Colonic mucosa (tissue), 4 donors: Measurements from ENCODE around the gene CYP27B1. TPM values are rescaled to one million over a fixed set of nuclear protein-coding genes. Genes with fewer than 3 reads are reported as not detected.

Source experiments
- DNase-seq: peaks from one replicate; pipeline ENCODE4 v3.0.0-alpha.2; 2020
- H3K27ac ChIP-seq: fragments of 200-600 bp; one replicate; pipeline ENCODE4 v1.8.0; 2021
- H3K27me3 ChIP-seq: fragments of 200-600 bp; one replicate; pipeline ENCODE4 v1.8.0; 2021
- H3K36me3 ChIP-seq: fragments of 200-600 bp; one replicate; pipeline ENCODE4 v1.8.0; 2021
- H3K4me1 ChIP-seq: fragments of 200-600 bp; one replicate; pipeline ENCODE4 v1.8.0; 2021; ENCODE audit warnings: mild to moderate bottlenecking
- H3K4me3 ChIP-seq: fragments of 200-600 bp; one replicate; pipeline ENCODE4 v1.8.0; 2021
- H3K9ac ChIP-seq, 2 donors: one replicate each; pipeline ENCODE4 v1.7.0; 2013; ENCODE audit warnings: control low read depth in 2 of 2, low read depth in 2 of 2, low read length in 2 of 2
- H3K9me3 ChIP-seq: fragments of 200-600 bp; one replicate; pipeline ENCODE4 v1.8.0; 2021
- CTCF ChIP-seq: fragments of 200-600 bp; IDR thresholded peaks from one replicate; pipeline ENCODE4 v1.8.0; 2022; ENCODE audit warnings: antibody characterized with exemption, mild to moderate bottlenecking
- intact Hi-C: fragments of 100-400 bp; cut with DNase I; formaldehyde crosslinking; loops from one replicate; pipeline ENCODE4 v1.14.1; 2022
- total RNA-seq, 2 donors: library from RNA; stranded (reverse); fragmentation: NEBNext Ultra II Directional in 1 of 2; extraction: Animal tissue kit (Norgen Biotek cat#: 25700) in 1 of 2; gene quantifications; one replicate each; pipeline ENCODE4 v1.2.1, GENCODE V29; 2021
- donor health status: healthy.
- donor health status: DM: no; HTN: no; CAD: no.
- donor health status: DM: no; HTN: no; CAD: no.

The CYP27B1 gene
- total RNA-seq, 2 donors from 2014 or later, result 0.80 to 1.6 TPM

DNA sequence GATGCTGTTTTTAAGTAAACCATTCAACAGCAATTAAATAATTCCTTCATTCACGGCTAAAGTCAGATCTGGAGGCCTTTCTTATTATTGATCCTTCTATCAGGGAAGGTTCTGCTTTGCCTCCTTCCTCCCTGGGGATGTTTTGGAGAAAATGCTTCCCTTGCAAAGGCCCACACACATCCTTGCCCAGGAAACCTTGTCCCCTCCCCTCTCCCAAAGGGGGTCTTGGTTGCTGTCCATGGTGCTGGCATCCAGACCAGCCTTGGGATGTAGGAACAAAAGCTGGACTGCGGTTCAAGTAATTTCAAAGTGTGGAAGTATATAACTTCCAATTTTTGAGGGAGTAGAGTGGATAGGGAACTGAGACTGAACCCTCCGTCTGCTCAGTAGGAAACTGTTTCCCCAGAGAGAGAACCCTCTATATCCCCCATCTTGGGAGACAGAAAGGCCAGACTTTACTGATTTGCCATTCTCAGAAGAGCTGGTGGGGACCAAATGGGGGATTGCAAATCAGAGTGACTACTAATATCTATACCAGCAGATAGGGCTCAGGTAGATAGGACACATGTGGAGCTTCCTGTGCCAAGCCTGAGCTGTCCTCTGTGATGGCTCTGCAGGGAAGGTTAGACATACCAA, 6.4 kb downstream of the CYP27B1 start:
- Histone ChIP-seq H3K36me3 (no peaks in the 10 kb centered on the region), H3K4me1 (peaks cover 2% of the 10 kb centered on the region), H3K4me3 (no peak overlapping the region), H3K27me3 (peaks cover 9% of the 10 kb centered on the region), H3K9ac (no peak overlapping the region), H3K9me3 (no peaks in the 10 kb centered on the region), H3K27ac (no peak overlapping the region)
- no peak for TF ChIP-seq CTCF
- intact Hi-C loops, result no loop called here
- no peak for DNase-seq

- Histone ChIP-seq H3K4me3 (no peak overlapping the region), H3K9ac (no peak overlapping the region), H3K27me3 (no peaks in the 10 kb centered on the region), H3K36me3 (no peaks in the 10 kb centered on the region), H3K9me3 (no peaks in the 10 kb centered on the region), H3K27ac (no peak overlapping the region), H3K4me1 (no peaks in the 10 kb centered on the region)
- intact Hi-C loops, result no loop called here
- DNase-seq, result no peak
- peak; percentile 43 for TF ChIP-seq CTCF
These were observed 7.4 kb downstream of the CYP27B1 start for GRCh38 chr12:57759360-57759980.

- Histone ChIP-seq H3K4me1 (no peaks in the 10 kb centered on the region), H3K36me3 (no peaks in the 10 kb centered on the region), H3K9me3 (no peaks in the 10 kb centered on the region), H3K27me3 (no peaks in the 10 kb centered on the region), H3K4me3 (no peak overlapping the region), H3K27ac (no peak overlapping the region), H3K9ac (no peak overlapping the region)
- DNase-seq, result no peak
- intact Hi-C loops, result no loop called here
- no peak for TF ChIP-seq CTCF
These were observed 8.1 kb downstream of the CYP27B1 start for GRCh38 chr12:57758552-57759359.

GRCh38 chr12:57757771-57758170, 9.1 kb downstream of the CYP27B1 start:
- no peak for TF ChIP-seq CTCF
- no peaks in the 10 kb centered on the region for H3K27me3 ChIP-seq
- no peaks in the 10 kb centered on the region for H3K9me3 ChIP-seq
- DNase-seq, result no peak
- H3K4me3 ChIP-seq, result no peak overlapping the region
- no peak overlapping the region for H3K27ac ChIP-seq
- no peaks in the 10 kb centered on the region for H3K4me1 ChIP-seq
- intact Hi-C loops, result no loop called here
- no peaks in the 10 kb centered on the region for H3K36me3 ChIP-seq
- no peak overlapping the region for H3K9ac ChIP-seq

GRCh38 chr12:57756406-57757341, 10.2 kb downstream of the CYP27B1 start:
- intact Hi-C loops, result no loop called here
- Histone ChIP-seq H3K36me3 (no peaks in the 10 kb centered on the region), H3K9ac (peak overlapping the region in 1 of 2 donors; percentile 70), H3K4me3 (peak overlapping the region; percentile 59), H3K4me1 (no peaks in the 10 kb centered on the region), H3K27ac (no peak overlapping the region), H3K9me3 (no peaks in the 10 kb centered on the region), H3K27me3 (no peaks in the 10 kb centered on the region)
- TF ChIP-seq CTCF, result peak; percentile 70
- DNase-seq, result peak; percentile 65
